HEK293T (cell line): ENCODE data around the gene WWOX.
"Not testable (repeated sequence)": the region's sequence is repeated elsewhere in the genome, so short reads cannot be mapped to it uniquely, and the experiment has no call there.

ENCODE experiments used
- CTCF ChIA-PET: fragments of 350-600 bp; formaldehyde crosslinking; extraction: SDS; loops from one replicate; lab custom pipeline; 2021; ENCODE audit warnings: antibody characterized with exemption, inconsistent platforms; lab: Yijun Ruan, JAX
- POLR2A ChIA-PET: fragments of 350-600 bp; formaldehyde crosslinking; extraction: SDS; loops from one replicate; lab custom pipeline; 2020; ENCODE audit warnings: antibody characterized with exemption, inconsistent platforms; lab: Yijun Ruan, JAX
- DNase-seq: peaks from one replicate; pipeline ENCODE4 v3.0.0; 2012; ENCODE audit warnings: mixed read lengths; ENCODE audit errors: extremely low spot score
- ARNT ChIP-seq: fragments of 450-650 bp; IDR thresholded peaks from 2 replicates; pipeline ENCODE4 v1.6.1; 2017; ENCODE audit warnings: mild to moderate bottlenecking
- BHLHE40 ChIP-seq: fragments of 450-650 bp; IDR thresholded peaks from 2 replicates; pipeline ENCODE4 v1.6.1; 2016; ENCODE audit warnings: mild to moderate bottlenecking, moderate library complexity, borderline replicate concordance
- CTBP1 ChIP-seq: fragments of 450-650 bp; IDR thresholded peaks from 2 replicates; pipeline ENCODE4 v1.6.1; 2016; ENCODE audit warnings: borderline replicate concordance
- ELF4 ChIP-seq: fragments of 450-650 bp; IDR thresholded peaks from 2 replicates; pipeline ENCODE4 v1.6.1; 2017; ENCODE audit warnings: antibody characterized with exemption
- FOXA1 ChIP-seq: fragments of 450-650 bp; IDR thresholded peaks from 2 replicates; pipeline ENCODE4 v1.6.1; 2016; ENCODE audit warnings: mild to moderate bottlenecking
- FOXK2 ChIP-seq: fragments of 450-650 bp; IDR thresholded peaks from 2 replicates; pipeline ENCODE4 v1.6.1; 2016; ENCODE audit warnings: mild to moderate bottlenecking
- FOXM1 ChIP-seq: fragments of 450-650 bp; IDR thresholded peaks from 2 replicates; pipeline ENCODE4 v1.6.1; 2017; ENCODE audit warnings: mild to moderate bottlenecking, borderline replicate concordance
- HDGF ChIP-seq: fragments of 450-650 bp; IDR thresholded peaks from 2 replicates; pipeline ENCODE4 v1.6.1; 2017; ENCODE audit warnings: antibody characterized with exemption, borderline replicate concordance
- L3MBTL2 ChIP-seq: fragments of 450-650 bp; conservative IDR thresholded peaks from 2 replicates; pipeline ENCODE4 v1.6.1; 2016; ENCODE audit warnings: mild to moderate bottlenecking
- LEF1 ChIP-seq: fragments of 450-650 bp; IDR thresholded peaks from 2 replicates; pipeline ENCODE4 v1.6.1; 2017; ENCODE audit warnings: mild to moderate bottlenecking, borderline replicate concordance
- NFRKB ChIP-seq: fragments of 450-650 bp; IDR thresholded peaks from 2 replicates; pipeline ENCODE4 v1.6.1; 2016; ENCODE audit warnings: mild to moderate bottlenecking, moderate library complexity
- SP1 ChIP-seq: fragments of 450-650 bp; IDR thresholded peaks from 2 replicates; pipeline ENCODE4 v1.6.1; 2017
- SUZ12 ChIP-seq: fragments of 450-650 bp; IDR thresholded peaks from 2 replicates; pipeline ENCODE4 v1.6.1; 2016; ENCODE audit warnings: mild to moderate bottlenecking
- TARDBP ChIP-seq: fragments of 450-650 bp; IDR thresholded peaks from 2 replicates; pipeline ENCODE4 v1.6.1; 2016
- ZNF384 ChIP-seq: fragments of 450-650 bp; IDR thresholded peaks from 2 replicates; pipeline ENCODE4 v1.6.1; 2016
- TF ChIP-seq, protein P1 (sequence below): fragments of 450-650 bp; IDR thresholded peaks from 2 replicates; pipeline ENCODE4 v1.6.1; 2016

Gene WWOX

DNA sequence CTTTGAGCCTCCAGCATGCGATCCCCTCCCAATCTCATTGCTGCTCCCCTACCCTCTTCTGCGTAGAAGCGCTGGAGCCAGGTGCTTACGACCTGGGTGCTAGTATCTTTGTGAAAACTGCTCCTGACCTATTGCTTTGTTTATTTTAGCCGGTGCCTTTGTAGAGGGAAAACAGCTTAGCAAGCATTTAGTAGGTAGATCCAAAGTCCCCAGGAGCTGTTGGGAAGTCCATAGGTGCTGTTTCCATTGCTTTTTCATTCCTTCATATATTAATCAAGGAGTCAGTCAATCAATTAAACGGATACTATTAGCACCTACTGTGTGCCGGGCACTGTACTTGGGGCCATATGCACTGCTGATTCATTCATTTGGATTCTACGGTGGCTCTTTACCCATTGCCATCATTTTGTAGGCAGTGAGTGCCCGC, 497.6 kb downstream of the WWOX start:
- TF ChIP-seq SUZ12 (no peak), FOXM1 (no peak), SP1 (no peak), HDGF (no peak), ARNT (no peak), TARDBP (no peak), LEF1 (no peak), BHLHE40 (no peak), L3MBTL2 (no peak), FOXA1 (no peak), FOXK2 (no peak), NFRKB (no peak), ELF4 (no peak), ZNF384 (no peak), CTBP1 (no peak)
- TF ChIP-seq, protein P1, sequence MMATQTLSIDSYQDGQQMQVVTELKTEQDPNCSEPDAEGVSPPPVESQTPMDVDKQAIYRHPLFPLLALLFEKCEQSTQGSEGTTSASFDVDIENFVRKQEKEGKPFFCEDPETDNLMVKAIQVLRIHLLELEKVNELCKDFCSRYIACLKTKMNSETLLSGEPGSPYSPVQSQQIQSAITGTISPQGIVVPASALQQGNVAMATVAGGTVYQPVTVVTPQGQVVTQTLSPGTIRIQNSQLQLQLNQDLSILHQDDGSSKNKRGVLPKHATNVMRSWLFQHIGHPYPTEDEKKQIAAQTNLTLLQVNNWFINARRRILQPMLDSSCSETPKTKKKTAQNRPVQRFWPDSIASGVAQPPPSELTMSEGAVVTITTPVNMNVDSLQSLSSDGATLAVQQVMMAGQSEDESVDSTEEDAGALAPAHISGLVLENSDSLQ, result no peak
- ChIA-PET POLR2A (no interaction called here), CTCF (interaction anchor here (0.6 kb wide), 1 partner anchor 41 kb away, joined by 5 read pairs; no protein-coding TSS in a partner anchor)
- DNase-seq, result no peak

DNA sequence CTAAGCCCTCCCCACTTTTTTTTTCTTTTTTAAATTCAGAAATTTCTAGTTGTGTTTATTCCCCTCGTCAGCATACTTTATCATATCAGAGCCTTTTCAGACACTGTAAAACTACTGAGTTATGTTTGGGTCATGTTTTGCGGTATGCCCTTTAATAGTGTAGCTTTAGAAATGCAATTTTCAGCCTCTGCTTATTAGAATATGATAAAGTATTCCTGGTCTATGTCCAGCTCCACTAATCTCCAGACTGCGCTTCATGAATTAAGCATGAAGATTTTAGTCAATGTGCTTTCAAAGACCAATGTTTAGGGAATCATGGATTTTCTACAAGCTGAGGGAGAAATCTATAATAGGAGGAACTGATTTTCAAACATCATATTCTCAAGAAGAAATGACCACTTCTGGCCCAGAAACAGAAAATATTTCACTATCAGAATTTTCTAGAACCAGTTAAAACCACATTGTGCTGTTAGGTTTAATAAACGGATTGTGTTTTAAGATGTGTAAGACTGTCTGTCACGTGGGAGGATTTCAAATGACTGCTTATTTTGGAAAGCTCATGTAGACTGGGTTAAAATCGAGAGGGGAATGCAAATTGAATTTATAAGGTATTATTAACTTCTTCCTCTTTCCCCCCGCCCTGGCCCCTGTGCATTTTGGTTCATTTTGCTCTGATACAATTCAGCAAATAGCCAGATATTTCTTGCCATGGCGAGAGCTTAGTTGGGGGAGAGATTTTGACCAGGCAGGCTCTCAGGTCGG, 498.5 kb downstream of the WWOX start:
- no peak for TF ChIP-seq TARDBP
- TF ChIP-seq, protein P1, result no peak
- no peak for TF ChIP-seq FOXM1
- no peak for TF ChIP-seq ARNT
- TF ChIP-seq ZNF384, result no peak
- TF ChIP-seq L3MBTL2, result no peak
- no peak for TF ChIP-seq FOXA1
- no peak for TF ChIP-seq FOXK2
- ChIA-PET CTCF (no interaction called here), POLR2A (no interaction called here)
- DNase-seq, result no peak

DNA sequence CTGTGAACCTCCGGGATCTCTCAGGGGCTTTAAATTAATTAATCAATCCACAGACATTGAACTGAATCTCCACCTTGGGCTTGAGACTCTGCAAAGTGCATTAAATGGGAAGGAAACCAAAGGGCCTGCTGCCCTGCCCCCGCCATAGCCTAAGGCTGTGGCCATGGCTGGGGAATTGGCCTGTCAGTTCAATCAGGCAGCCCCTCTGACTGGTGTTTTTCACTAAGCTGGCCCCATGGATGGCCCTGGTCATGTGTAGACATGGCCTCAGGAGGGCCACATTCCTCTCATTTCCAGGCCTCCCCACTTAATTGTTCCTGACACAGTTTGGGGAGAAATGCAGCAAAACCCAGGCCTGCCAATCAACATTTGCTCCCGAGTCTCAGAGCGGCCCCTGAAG, 499.8 kb downstream of the WWOX start:
- no peak for DNase-seq
- ChIA-PET CTCF (no interaction called here), POLR2A (no interaction called here)
- TF ChIP-seq CTBP1 (no peak), ZNF384 (no peak), HDGF (no peak), NFRKB (no peak), FOXM1 (no peak), BHLHE40 (no peak), TARDBP (no peak), SUZ12 (no peak)
- TF ChIP-seq, protein P1, result no peak

DNA sequence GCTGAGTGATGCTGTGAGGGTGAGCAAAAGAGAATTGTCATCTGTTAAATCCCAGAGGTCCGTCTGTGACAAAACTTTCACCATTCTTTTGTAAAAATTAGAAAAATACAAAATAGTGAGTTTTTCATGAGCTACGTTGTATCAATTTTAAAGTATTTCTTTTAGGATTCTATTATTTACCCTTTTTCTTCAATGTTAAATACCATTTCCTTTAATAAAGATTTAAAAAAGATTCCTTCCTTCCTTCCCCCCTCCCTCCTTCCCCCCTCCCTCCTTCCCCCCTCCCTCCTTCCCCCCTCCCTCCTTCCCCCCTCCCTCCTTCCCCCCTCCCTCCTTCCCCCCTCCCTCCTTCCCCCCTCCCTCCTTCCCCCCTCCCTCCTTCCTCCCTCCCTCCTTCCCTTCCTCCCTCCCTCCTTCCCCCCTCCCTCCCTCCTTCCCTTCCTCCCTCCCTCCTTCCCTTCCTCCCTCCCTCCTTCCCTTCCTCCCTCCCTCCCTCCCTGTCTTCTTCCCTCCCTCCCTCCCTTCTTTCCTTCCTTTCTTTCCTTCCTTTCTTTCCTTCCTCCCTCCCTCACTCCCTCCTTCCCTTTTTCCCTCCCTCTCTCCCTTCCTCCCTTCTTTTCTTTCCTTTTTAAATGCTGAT, 505.1 kb downstream of the WWOX start:
- CTCF ChIA-PET, DNase-seq, POLR2A ChIA-PET: not testable (repeated sequence)

DNA sequence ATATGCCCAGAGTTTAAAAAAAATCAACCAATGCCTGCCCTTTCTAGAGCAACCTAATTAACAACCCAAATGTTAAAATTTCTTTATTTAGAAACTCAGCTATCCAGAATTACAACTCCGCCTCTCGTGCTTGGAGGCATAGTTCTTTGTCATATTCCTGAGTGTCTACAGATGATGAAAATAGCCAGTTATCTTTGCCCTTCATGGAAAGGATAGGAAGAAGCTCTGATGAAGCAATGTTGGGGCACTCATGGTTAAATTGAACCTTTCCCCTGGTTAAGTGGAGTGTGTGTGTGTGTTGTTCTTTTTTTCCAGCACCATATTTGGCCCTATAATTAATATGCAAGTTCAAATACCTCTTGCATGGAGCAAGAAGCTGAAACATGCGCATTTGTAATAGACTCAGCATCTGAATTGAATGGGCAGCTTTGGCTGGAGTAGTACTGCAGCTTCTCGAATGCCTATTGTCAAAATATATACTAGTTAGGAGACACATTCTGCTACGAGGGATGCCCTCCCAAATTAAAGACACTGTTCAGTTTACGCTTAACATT, 506.2 kb downstream of the WWOX start:
- ChIA-PET CTCF (interaction anchor here (0.7 kb wide), 1 partner anchor 150 kb away, joined by 3 read pairs; no protein-coding TSS in a partner anchor), POLR2A (no interaction called here)
- no peak for DNase-seq
- no peak for TF ChIP-seq LEF1
- no peak for TF ChIP-seq HDGF
- no peak for TF ChIP-seq ELF4
- no peak for TF ChIP-seq SUZ12
- no peak for TF ChIP-seq L3MBTL2
- no peak for TF ChIP-seq FOXA1
- no peak for TF ChIP-seq FOXM1
- no peak for TF ChIP-seq NFRKB
- TF ChIP-seq ARNT, result no peak
- TF ChIP-seq BHLHE40, result no peak
- no peak for TF ChIP-seq ZNF384
- TF ChIP-seq TARDBP, result no peak
- TF ChIP-seq CTBP1, result no peak
- TF ChIP-seq FOXK2, result no peak
- TF ChIP-seq, protein P1, result no peak
- TF ChIP-seq SP1, result no peak
